Progenitor cell of endocrine pancreas (in vitro differentiated cells): ENCODE results near the gene CAMK4. TPM values are rescaled to one million over a fixed set of nuclear protein-coding genes. Genes with fewer than 3 reads are reported as not detected.
A peak's percentile ranks its signal among the peaks of the same experiment; 100 is the strongest.

Source experiments
- DNase-seq: peaks from one replicate; pipeline ENCODE4 v3.0.0; 2021; ENCODE audit warnings: low spot score; ENCODE audit not compliant: unreplicated experiment
- H3K27ac Mint-ChIP-seq: 2 replicates; pipeline ENCODE4 v1.8.0; 2021; ENCODE audit warnings: mild to moderate bottlenecking, moderate library complexity, mixed read lengths
- H3K27me3 Mint-ChIP-seq: 2 replicates; pipeline ENCODE4 v1.8.0; 2021; ENCODE audit warnings: mixed read lengths
- H3K36me3 Mint-ChIP-seq: 2 replicates; pipeline ENCODE4 v1.8.0; 2022; ENCODE audit warnings: mixed read lengths; ENCODE audit not compliant: insufficient read depth
- H3K4me1 Mint-ChIP-seq: 2 replicates; pipeline ENCODE4 v1.8.0; 2021; ENCODE audit warnings: low read depth, mixed read lengths
- H3K4me3 Mint-ChIP-seq: 2 replicates; pipeline ENCODE4 v1.8.0; 2021; ENCODE audit warnings: low read depth, mild to moderate bottlenecking, moderate library complexity, mixed read lengths
- H3K9me3 Mint-ChIP-seq: 2 replicates; pipeline ENCODE4 v1.8.0; 2021; ENCODE audit warnings: low read depth, mixed read lengths
- total RNA-seq: library from RNA; stranded (reverse); gene quantifications from 2 replicates; pipeline ENCODE4 v1.2.1, GENCODE V29; 2021
- TF ChIP-seq, protein P1 (sequence below): fragments of 200-600 bp; sonication (generic); IDR thresholded peaks from one replicate; pipeline ENCODE4 v1.5.0; 2021; ENCODE audit warnings: antibody characterized with exemption, mild to moderate bottlenecking; ENCODE audit not compliant: unreplicated experiment

CAMK4 gene
- total RNA-seq, 1 donor from 2014 or later = 2.3 TPM

DNA sequence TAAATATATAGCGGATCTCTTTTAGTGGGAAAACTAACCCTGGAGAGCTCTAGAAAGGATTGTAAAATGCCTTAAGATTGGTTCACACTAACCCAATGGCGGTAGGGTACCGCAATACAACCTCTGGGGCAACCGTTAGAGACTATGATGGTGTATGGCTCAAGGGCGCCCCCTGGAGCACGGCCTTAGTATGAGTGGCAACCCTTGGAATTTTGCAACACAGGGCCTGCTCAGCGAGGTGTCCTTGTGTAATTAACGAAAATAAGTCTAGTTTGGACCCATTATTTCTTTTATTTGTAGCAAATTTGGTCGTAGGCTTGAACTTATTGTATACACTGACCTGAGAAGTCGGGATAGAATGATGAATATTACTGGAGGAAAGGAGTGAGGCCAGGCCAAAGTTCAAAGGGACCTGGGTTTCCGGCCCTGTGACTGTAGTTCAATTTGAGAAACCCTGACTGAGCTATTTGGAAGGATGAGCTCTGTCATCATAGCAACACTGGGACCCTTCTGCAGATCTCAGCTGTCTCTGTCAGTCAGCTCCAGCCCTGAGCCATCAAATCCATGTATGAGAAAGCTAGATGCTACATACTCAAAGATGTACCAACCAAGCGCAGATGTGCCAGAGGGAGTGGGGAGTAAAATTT lies 54.8 kb downstream of the CAMK4 start:
- Mint-ChIP-seq H3K4me3 (no peak overlapping the region), H3K9me3 (no peaks in the 10 kb centered on the region), H3K36me3 (no peaks in the 10 kb centered on the region), H3K4me1 (no peaks in the 10 kb centered on the region), H3K27me3 (no peaks in the 10 kb centered on the region), H3K27ac (no peak overlapping the region)
- TF ChIP-seq, protein P1, sequence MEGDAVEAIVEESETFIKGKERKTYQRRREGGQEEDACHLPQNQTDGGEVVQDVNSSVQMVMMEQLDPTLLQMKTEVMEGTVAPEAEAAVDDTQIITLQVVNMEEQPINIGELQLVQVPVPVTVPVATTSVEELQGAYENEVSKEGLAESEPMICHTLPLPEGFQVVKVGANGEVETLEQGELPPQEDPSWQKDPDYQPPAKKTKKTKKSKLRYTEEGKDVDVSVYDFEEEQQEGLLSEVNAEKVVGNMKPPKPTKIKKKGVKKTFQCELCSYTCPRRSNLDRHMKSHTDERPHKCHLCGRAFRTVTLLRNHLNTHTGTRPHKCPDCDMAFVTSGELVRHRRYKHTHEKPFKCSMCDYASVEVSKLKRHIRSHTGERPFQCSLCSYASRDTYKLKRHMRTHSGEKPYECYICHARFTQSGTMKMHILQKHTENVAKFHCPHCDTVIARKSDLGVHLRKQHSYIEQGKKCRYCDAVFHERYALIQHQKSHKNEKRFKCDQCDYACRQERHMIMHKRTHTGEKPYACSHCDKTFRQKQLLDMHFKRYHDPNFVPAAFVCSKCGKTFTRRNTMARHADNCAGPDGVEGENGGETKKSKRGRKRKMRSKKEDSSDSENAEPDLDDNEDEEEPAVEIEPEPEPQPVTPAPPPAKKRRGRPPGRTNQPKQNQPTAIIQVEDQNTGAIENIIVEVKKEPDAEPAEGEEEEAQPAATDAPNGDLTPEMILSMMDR = peak; percentile 88
- peak; percentile 55 for DNase-seq

DNA sequence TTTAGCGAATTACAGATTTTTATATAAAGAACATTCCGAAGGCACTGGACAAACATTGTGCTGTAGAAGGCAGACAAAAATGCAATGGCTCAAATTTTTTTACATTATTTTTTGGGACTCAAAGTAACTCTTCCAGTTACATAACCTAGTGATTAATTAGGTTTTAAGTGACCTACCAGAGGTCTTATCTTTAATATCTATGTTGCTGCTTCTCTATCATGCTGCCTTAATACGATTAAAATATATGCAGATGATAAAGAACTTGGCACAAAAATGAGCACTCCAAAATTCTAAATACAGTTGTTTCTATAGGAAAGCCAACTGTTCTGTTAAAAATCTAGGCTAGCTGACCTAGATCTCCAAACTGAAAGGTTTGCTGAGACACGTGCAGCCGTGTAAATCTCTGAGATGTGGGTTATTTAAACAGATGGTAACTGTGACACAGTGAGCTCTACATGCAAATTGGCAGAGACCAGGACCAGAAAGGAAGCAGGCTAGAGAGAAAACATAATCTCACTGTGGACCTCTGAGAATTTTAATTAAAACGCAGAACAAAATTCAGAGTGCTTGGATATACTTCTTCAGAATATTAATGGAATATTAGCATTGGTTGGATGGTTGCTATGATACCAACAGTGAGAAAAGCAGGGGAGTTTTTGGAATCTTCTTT lies 56.2 kb downstream of the CAMK4 start:
- Mint-ChIP-seq H3K4me3 (no peak overlapping the region), H3K4me1 (no peaks in the 10 kb centered on the region), H3K36me3 (no peaks in the 10 kb centered on the region), H3K27me3 (no peaks in the 10 kb centered on the region), H3K9me3 (no peaks in the 10 kb centered on the region), H3K27ac (no peak overlapping the region)
- TF ChIP-seq, protein P1 = no peak
- no peak for DNase-seq

DNA sequence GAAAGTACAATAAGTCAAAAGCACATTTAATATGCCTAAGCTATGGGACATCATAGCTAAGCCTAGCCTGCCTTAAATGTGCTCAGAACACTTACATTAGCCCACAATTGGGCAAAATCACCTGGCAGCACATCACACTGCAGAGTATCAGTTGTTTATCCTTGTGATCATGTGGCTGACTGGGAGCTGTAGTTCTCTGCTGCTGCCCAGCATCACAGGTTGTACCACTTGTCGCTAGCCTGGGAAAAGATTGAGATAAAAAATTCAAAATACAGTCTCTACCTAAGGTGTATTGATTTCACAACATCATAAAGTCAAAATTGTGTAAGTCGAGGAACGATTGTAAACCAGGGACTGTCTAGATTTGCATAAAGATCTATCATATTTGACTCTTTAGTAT lies 58.6 kb downstream of the CAMK4 start:
- Mint-ChIP-seq H3K9me3 (no peaks in the 10 kb centered on the region), H3K4me3 (no peak overlapping the region), H3K27ac (peak overlapping the region; percentile 21)

DNA sequence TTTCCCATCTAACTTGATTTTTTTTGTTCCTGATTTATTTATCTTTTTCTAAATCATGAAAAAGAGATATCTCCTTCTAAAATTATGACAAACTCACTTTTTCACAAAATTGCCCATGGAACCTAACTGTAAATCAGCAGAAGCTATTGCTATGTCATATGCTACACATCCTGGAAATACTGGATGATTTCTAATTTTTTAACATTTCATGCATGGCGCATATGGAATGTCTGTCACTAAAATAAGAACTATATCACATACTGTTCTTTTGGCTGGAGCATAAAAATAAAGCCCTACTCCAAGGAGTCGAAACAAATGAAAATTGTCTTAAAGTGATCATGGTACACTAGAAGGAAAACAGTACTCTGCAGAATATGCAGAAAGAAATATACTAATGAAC lies 60.6 kb downstream of the CAMK4 start:
- H3K36me3 Mint-ChIP-seq = no peaks in the 10 kb centered on the region
- H3K27ac Mint-ChIP-seq = no peak overlapping the region
- H3K27me3 Mint-ChIP-seq = no peaks in the 10 kb centered on the region
- H3K4me1 Mint-ChIP-seq = no peaks in the 10 kb centered on the region
- no peak overlapping the region for H3K4me3 Mint-ChIP-seq
- TF ChIP-seq, protein P1 = no peak
- H3K9me3 Mint-ChIP-seq = no peaks in the 10 kb centered on the region
- no peak for DNase-seq

More for the DNA sequence above, 58.6 kb downstream of the CAMK4 start:
- Mint-ChIP-seq H3K4me1 (no peaks in the 10 kb centered on the region), H3K27me3 (no peaks in the 10 kb centered on the region), H3K36me3 (no peaks in the 10 kb centered on the region)
- TF ChIP-seq, protein P1 = no peak
- no peak for DNase-seq

DNA sequence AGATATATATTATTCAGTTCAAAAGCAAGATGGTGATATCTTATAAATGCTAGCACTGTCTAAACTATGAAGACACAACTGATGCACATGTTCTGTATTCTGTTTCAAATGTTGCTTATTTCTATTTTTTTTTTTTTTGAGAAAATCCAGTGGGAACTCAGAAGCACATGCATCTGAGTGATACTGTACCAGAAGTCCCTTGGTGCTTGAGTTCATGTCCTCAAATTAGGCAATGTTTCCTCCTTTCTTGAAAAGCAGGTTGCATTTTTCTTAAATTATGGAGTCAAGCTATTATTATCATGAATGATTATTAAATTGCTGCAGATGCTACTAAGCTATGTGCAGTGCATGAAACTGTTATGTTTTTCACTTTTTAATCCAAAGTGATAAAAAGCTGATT lies 70.4 kb downstream of the CAMK4 start:
- H3K27ac Mint-ChIP-seq = no peak overlapping the region
- H3K27me3 Mint-ChIP-seq = no peaks in the 10 kb centered on the region
- H3K36me3 Mint-ChIP-seq = no peaks in the 10 kb centered on the region
- H3K4me3 Mint-ChIP-seq = no peak overlapping the region
- H3K4me1 Mint-ChIP-seq = no peaks in the 10 kb centered on the region
- H3K9me3 Mint-ChIP-seq = no peaks in the 10 kb centered on the region
- DNase-seq = no peak
- TF ChIP-seq, protein P1 = no peak
